ENCODE results near the gene BAG3. TPM values are rescaled to one million over a fixed set of nuclear protein-coding genes. Genes with fewer than 3 reads are reported as not detected.
A peak's percentile ranks its signal among the peaks of the same experiment; 100 is the strongest.

Gene BAG3
- total RNA-seq, 1 experiment from 2014 or later: 131 TPM

GRCh38 chr10:119669975-119670640 is 18.9 kb downstream of the BAG3 start:
- Histone ChIP-seq H3K9me3 (ENCODE audit: control insufficient read depth, insufficient read depth, low read depth, low read length) (no peaks in the 10 kb centered on the region), H3K4me3 (ENCODE audit: low read depth in 2 of 2, low read length in 2 of 2) (no peak overlapping the region), H3K27ac (ENCODE audit: low read length) (peak overlapping the region; percentile 99), H3K4me1 (ENCODE audit: control insufficient read depth, insufficient read depth, low read length) (peaks cover 85% of the 10 kb centered on the region), H3K36me3 (ENCODE audit: control insufficient read depth, insufficient read depth, low read length) (peaks cover 8% of the 10 kb centered on the region; the same call in 1 of the 2 replicates), H3K27me3 (ENCODE audit: control insufficient read depth, insufficient read depth, low read length) (no peaks in the 10 kb centered on the region)
- ATAC-seq (no peak), DNase-seq (ENCODE audit: low read depth, low spot score) (no peak)
- in situ Hi-C loops (cut with HindIII; ENCODE audit: low pct_unique_long_range_greater_than_20kb, low sequenced_read_pairs) (no loop called here), intact Hi-C loops (cut with micrococcal nuclease; ENCODE audit: unreplicated experiment) (no loop called here)
- CTCF ChIA-PET: no interaction called here
- no peak for TF ChIP-seq POLR2AphosphoS5 (IDR thresholded peaks at IDR 0.05; ENCODE audit: low read depth, low read length)
- no peak for TF ChIP-seq TCF7L2 (IDR thresholded peaks at IDR 0.05; ENCODE audit: low read depth, low read length)
- no peak for TF ChIP-seq SIN3A (IDR thresholded peaks at IDR 0.05; ENCODE audit: borderline replicate concordance, insufficient read depth, low read depth, low read length)
- TF ChIP-seq, protein P1, sequence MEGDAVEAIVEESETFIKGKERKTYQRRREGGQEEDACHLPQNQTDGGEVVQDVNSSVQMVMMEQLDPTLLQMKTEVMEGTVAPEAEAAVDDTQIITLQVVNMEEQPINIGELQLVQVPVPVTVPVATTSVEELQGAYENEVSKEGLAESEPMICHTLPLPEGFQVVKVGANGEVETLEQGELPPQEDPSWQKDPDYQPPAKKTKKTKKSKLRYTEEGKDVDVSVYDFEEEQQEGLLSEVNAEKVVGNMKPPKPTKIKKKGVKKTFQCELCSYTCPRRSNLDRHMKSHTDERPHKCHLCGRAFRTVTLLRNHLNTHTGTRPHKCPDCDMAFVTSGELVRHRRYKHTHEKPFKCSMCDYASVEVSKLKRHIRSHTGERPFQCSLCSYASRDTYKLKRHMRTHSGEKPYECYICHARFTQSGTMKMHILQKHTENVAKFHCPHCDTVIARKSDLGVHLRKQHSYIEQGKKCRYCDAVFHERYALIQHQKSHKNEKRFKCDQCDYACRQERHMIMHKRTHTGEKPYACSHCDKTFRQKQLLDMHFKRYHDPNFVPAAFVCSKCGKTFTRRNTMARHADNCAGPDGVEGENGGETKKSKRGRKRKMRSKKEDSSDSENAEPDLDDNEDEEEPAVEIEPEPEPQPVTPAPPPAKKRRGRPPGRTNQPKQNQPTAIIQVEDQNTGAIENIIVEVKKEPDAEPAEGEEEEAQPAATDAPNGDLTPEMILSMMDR (IDR thresholded peaks at IDR 0.05): no peak
- no peak for TF ChIP-seq REST (IDR thresholded peaks at IDR 0.05; ENCODE audit: insufficient read depth in 1 of 2, low read depth in 2 of 2, low read length in 1 of 2)
- POLR2A ChIA-PET: interaction anchor here (0.6 kb wide), 2 partner anchors 106 to 202 kb away, joined by 3 read pairs; partner anchors contain the start of gene MCMBP
- no TSS peak for BruUV-seq (replicated peaks)

DNA sequence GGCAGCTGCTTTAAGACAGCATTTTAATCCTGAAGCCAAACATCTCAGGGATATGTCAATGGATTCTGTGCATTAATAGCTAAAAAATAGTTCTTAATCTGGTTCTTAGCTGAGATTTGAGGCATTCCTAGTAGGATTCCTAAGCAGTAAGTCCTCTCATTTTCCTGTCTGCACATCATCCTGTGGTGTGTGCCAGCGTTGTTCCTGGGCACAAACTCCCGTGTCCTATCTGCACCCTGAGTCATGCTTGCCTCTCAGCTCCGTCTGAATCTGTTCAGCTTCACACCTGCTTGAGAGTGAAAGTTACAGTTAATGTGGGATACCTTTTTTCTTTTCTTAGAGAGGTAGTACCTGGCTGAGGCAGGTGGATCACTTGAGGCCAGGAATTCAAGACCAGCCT is 19.5 kb downstream of the BAG3 start:
- H3K9me3 ChIP-seq (ENCODE audit: control insufficient read depth, insufficient read depth, low read depth, low read length): no peaks in the 10 kb centered on the region
- no TSS peak for BruUV-seq (replicated peaks)
- intact Hi-C loops (cut with micrococcal nuclease; ENCODE audit: unreplicated experiment) (no loop called here), in situ Hi-C loops (cut with HindIII; ENCODE audit: low pct_unique_long_range_greater_than_20kb, low sequenced_read_pairs) (no loop called here)
- no peak overlapping the region for H3K4me3 ChIP-seq (ENCODE audit: low read depth in 2 of 2, low read length in 2 of 2)
- POLR2A ChIA-PET: interaction anchor here (0.6 kb wide), 3 partner anchors 11 to 202 kb away, joined by 3 read pairs; partner anchors contain the start of gene MCMBP
- H3K27me3 ChIP-seq (ENCODE audit: control insufficient read depth, insufficient read depth, low read length): no peaks in the 10 kb centered on the region
- ATAC-seq (no peak), DNase-seq (ENCODE audit: low read depth, low spot score) (no peak)
- peaks cover 84% of the 10 kb centered on the region for H3K4me1 ChIP-seq (ENCODE audit: control insufficient read depth, insufficient read depth, low read length)
- CTCF ChIA-PET: no interaction called here
- TF ChIP-seq POLR2AphosphoS5 (IDR thresholded peaks at IDR 0.05; ENCODE audit: low read depth, low read length) (no peak), TCF7L2 (IDR thresholded peaks at IDR 0.05; ENCODE audit: low read depth, low read length) (no peak), SIN3A (IDR thresholded peaks at IDR 0.05; ENCODE audit: borderline replicate concordance, insufficient read depth, low read depth, low read length) (no peak), REST (IDR thresholded peaks at IDR 0.05; ENCODE audit: insufficient read depth in 1 of 2, low read depth in 2 of 2, low read length in 1 of 2) (no peak)
- TF ChIP-seq, protein P1 (IDR thresholded peaks at IDR 0.05): no peak
- peak overlapping the region; percentile 99 for H3K27ac ChIP-seq (ENCODE audit: low read length)
- H3K36me3 ChIP-seq (ENCODE audit: control insufficient read depth, insufficient read depth, low read length): peaks cover 8% of the 10 kb centered on the region; the same call in 1 of the 2 replicates

Measured in Panc1 (cell line).